Fibroblast of lung (primary cell): Measurements from ENCODE around the gene RNU5D-1. TPM values are rescaled to one million over a fixed set of nuclear protein-coding genes. Genes with fewer than 3 reads are reported as not detected.
A peak's percentile ranks its signal among the peaks of the same experiment; 100 is the strongest.

Experiments
- DNase-seq, 2 donors: peaks; one replicate each; pipeline versions ENCODE4 v3.0.0 to v3.0.0-alpha.2; 2010; ENCODE audit warnings: low read depth in 2 of 2
- H2AFZ ChIP-seq: 2 replicates; pipeline ENCODE4 v1.5.1; 2012; ENCODE audit warnings: low read length, control low read depth, inconsistent platforms
- H3K27ac ChIP-seq: 2 replicates; pipeline ENCODE4 v1.5.1; 2011; ENCODE audit warnings: low read length, control low read depth; ENCODE audit not compliant: insufficient read depth
- H3K27me3 ChIP-seq: 2 replicates; pipeline ENCODE4 v1.5.1; 2011; ENCODE audit warnings: mild to moderate bottlenecking, low read length; ENCODE audit not compliant: control insufficient read depth, insufficient read depth
- H3K36me3 ChIP-seq: 2 replicates; pipeline ENCODE4 v1.5.1; 2011; ENCODE audit warnings: low read length; ENCODE audit not compliant: control insufficient read depth, insufficient read depth
- H3K4me1 ChIP-seq: 2 replicates; pipeline ENCODE4 v1.5.1; 2011; ENCODE audit warnings: low read length; ENCODE audit not compliant: control insufficient read depth, insufficient read depth; ENCODE audit errors: extremely low read depth
- H3K4me2 ChIP-seq: 2 replicates; pipeline ENCODE4 v1.5.1; 2011; ENCODE audit warnings: low read length, control low read depth; ENCODE audit not compliant: insufficient read depth; ENCODE audit errors: extremely low read depth
- H3K4me3 ChIP-seq, 4 experiments: fragments of 200-600 bp in 1 of 4; sonication (generic) in 1 of 4; replicated peaks in 1 of 4; 2 replicates each; pipeline ENCODE4 v1.5.1; 2011 to 2016; ENCODE audit warnings: low read length in 4 of 4, low read depth in 3 of 4, mild to moderate bottlenecking in 3 of 4, control low read depth in 2 of 4, inconsistent platforms in 1 of 4, mixed read lengths in 1 of 4; ENCODE audit not compliant: insufficient read depth in 1 of 4; ENCODE audit errors: control extremely low read depth in 1 of 4
- H3K79me2 ChIP-seq: 2 replicates; pipeline ENCODE4 v1.5.1; 2012; ENCODE audit warnings: mild to moderate bottlenecking, low read length, inconsistent platforms; ENCODE audit not compliant: control insufficient read depth, insufficient read depth
- H3K9ac ChIP-seq: 2 replicates; pipeline ENCODE4 v1.5.1; 2011; ENCODE audit warnings: mild to moderate bottlenecking, low read length, control low read depth; ENCODE audit not compliant: insufficient read depth
- H3K9me3 ChIP-seq: 2 replicates; pipeline ENCODE4 v1.5.1; 2012; ENCODE audit warnings: low read depth, low read length; ENCODE audit not compliant: control insufficient read depth, insufficient read depth
- H4K20me1 ChIP-seq: 2 replicates; pipeline ENCODE4 v1.5.1; 2011; ENCODE audit warnings: low read length; ENCODE audit not compliant: control insufficient read depth, insufficient read depth; ENCODE audit errors: extremely low read depth
- EZH2 ChIP-seq: IDR thresholded peaks from 2 replicates; pipeline ENCODE4 v1.5.1; 2012; ENCODE audit warnings: low read length, control low read depth, mild to moderate bottlenecking; ENCODE audit errors: missing control alignments
- polyA plus RNA-seq, 2 donors: library from polyadenylated mRNA; depleted of rRNA in 1 of 2; stranded (reverse) in 1 of 2; unstranded in 1 of 2; fragments of >200 nt; gene quantifications; 2 replicates each; pipeline ENCODE4 v1.2.1, GENCODE V29; 2011 to 2012; ENCODE audit warnings: missing spikeins in 1 of 2
- total RNA-seq: library from RNA; depleted of rRNA; stranded (reverse); fragments of >200 nt; gene quantifications from 2 replicates; pipeline ENCODE4 v1.2.1, GENCODE V29; 2014
- TF ChIP-seq, protein P1 (sequence below), 2 donors: IDR thresholded peaks in 1 of 2; conservative IDR thresholded peaks in 1 of 2; 1 replicate in 1 of 2; 2 replicates in 1 of 2; pipeline ENCODE4 v1.5.1; 2011 to 2012; ENCODE audit warnings: low read length in 2 of 2, control low read depth in 1 of 2, inconsistent platforms in 1 of 2, low read depth in 1 of 2, mild to moderate bottlenecking in 1 of 2

RNU5D-1 gene
- total and polyA plus RNA-seq, 2 donors (not counting 1 experiment from before 2014, with no cell fraction given), result not detected

DNA sequence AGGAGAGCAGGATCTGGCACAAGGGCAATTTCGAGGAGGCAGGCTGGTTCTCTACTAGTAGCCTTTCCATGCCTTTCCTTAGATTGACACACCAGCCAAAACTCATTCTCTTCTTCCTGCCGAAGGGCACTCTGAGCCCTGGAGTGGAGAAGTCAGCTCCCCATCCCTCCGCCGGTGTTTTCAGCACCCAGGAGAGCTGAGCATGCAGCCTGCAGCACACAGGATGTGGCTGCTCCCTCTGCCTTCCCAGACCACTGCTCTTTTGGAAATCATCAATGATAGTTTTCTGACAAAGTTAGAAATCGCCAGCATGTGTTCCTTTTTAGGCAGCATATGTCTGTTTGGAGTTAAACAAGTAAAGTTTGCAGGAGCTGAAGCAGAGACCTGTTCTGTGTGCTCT is 11.7 kb downstream of the RNU5D-1 start:
- DNase-seq, result no peak
- TF ChIP-seq, protein P1, sequence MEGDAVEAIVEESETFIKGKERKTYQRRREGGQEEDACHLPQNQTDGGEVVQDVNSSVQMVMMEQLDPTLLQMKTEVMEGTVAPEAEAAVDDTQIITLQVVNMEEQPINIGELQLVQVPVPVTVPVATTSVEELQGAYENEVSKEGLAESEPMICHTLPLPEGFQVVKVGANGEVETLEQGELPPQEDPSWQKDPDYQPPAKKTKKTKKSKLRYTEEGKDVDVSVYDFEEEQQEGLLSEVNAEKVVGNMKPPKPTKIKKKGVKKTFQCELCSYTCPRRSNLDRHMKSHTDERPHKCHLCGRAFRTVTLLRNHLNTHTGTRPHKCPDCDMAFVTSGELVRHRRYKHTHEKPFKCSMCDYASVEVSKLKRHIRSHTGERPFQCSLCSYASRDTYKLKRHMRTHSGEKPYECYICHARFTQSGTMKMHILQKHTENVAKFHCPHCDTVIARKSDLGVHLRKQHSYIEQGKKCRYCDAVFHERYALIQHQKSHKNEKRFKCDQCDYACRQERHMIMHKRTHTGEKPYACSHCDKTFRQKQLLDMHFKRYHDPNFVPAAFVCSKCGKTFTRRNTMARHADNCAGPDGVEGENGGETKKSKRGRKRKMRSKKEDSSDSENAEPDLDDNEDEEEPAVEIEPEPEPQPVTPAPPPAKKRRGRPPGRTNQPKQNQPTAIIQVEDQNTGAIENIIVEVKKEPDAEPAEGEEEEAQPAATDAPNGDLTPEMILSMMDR (conservative IDR thresholded peaks at IDR 0.05 in 1 of 2, IDR thresholded peaks at IDR 0.05 in 1 of 2; ENCODE audit: low read depth in 1 of 2, low read length in 2 of 2), result no peak
- no peak for TF ChIP-seq EZH2
- H3K9ac ChIP-seq, result no peak overlapping the region
- no peak overlapping the region for H2AFZ ChIP-seq
- H3K9me3 ChIP-seq, result no peaks in the 10 kb centered on the region
- no peak overlapping the region for H3K27ac ChIP-seq
- no peak overlapping the region for H3K4me2 ChIP-seq
- H3K4me3 ChIP-seq, result no peak overlapping the region
- no peaks in the 10 kb centered on the region for H3K79me2 ChIP-seq
- no peaks in the 10 kb centered on the region for H4K20me1 ChIP-seq
- H3K36me3 ChIP-seq, result no peaks in the 10 kb centered on the region
- no peaks in the 10 kb centered on the region for H3K27me3 ChIP-seq
- H3K4me1 ChIP-seq, result no peaks in the 10 kb centered on the region

GRCh38 chr1:44718091-44718490 is 12.9 kb downstream of the RNU5D-1 start:
- H3K9me3 ChIP-seq, result no peaks in the 10 kb centered on the region
- H3K9ac ChIP-seq, result no peak overlapping the region
- H3K27me3 ChIP-seq, result no peaks in the 10 kb centered on the region
- no peak overlapping the region for H3K27ac ChIP-seq
- no peak overlapping the region for H3K4me3 ChIP-seq
- no peak overlapping the region for H2AFZ ChIP-seq
- no peaks in the 10 kb centered on the region for H3K4me1 ChIP-seq
- TF ChIP-seq, protein P1 (conservative IDR thresholded peaks at IDR 0.05 in 1 of 2, IDR thresholded peaks at IDR 0.05 in 1 of 2; ENCODE audit: low read depth in 1 of 2, low read length in 2 of 2), result no peak
- TF ChIP-seq EZH2, result no peak
- no peaks in the 10 kb centered on the region for H3K79me2 ChIP-seq
- DNase-seq, result no peak
- no peaks in the 10 kb centered on the region for H3K36me3 ChIP-seq
- no peak overlapping the region for H3K4me2 ChIP-seq
- H4K20me1 ChIP-seq, result no peaks in the 10 kb centered on the region

DNA sequence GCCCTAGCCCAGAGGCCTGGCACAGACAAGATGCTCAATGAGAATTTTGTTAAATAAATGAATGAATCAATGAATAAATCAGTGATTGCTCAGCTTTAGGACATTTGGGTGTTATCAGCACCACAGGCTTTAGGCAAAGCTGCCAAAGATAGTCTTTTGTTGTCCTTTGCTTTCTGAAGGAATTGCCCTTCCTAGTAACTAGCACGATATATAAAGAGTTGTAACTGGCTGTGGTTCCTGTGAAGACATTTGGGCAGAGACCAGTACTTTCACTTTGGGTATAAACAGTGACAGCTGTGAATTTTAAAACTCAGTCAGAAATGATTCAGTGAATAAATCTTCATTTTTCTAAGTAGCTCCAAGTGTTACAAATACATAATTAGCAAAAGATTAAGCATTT is 13.3 kb downstream of the RNU5D-1 start:
- no peak overlapping the region for H3K4me2 ChIP-seq
- no peak overlapping the region for H3K27ac ChIP-seq
- no peak overlapping the region for H3K4me3 ChIP-seq
- DNase-seq, result peak in 1 of 2 donors; percentile 15
- no peak overlapping the region for H3K9ac ChIP-seq
- no peaks in the 10 kb centered on the region for H3K27me3 ChIP-seq
- H3K79me2 ChIP-seq, result no peaks in the 10 kb centered on the region
- H3K36me3 ChIP-seq, result no peaks in the 10 kb centered on the region
- TF ChIP-seq EZH2, result no peak
- TF ChIP-seq, protein P1 (conservative IDR thresholded peaks at IDR 0.05 in 1 of 2, IDR thresholded peaks at IDR 0.05 in 1 of 2; ENCODE audit: low read depth in 1 of 2, low read length in 2 of 2), result no peak
- no peak overlapping the region for H2AFZ ChIP-seq
- H4K20me1 ChIP-seq, result no peaks in the 10 kb centered on the region
- no peaks in the 10 kb centered on the region for H3K9me3 ChIP-seq
- no peaks in the 10 kb centered on the region for H3K4me1 ChIP-seq
